NCI-H1048 (cell line): ENCODE measurements around the gene ITPA.

Experiments used
- DNase-seq: peaks from one replicate; lab custom pipeline; 2025; lab: John Stamatoyannopoulos, UW

The ITPA gene

GRCh38 chr20:3209257-3209945, at the start of gene ITPA:
Gene ITPA, plus strand, starts transcription at chr20:3209498. Its CDS starts 54 bp downstream, at chr20:3209552.
- peak; percentile 8 for DNase-seq

GRCh38 chr20:3160418-3160817, 48.9 kb upstream of the ITPA start:
- DNase-seq = no peak

- no peak for DNase-seq
Measured at GRCh38 chr20:3161316-3162079, 47.8 kb upstream of the ITPA start.

- DNase-seq = no peak
Measured at GRCh38 chr20:3162080-3162611, 47.2 kb upstream of the ITPA start.

GRCh38 chr20:3163099-3164042, 45.9 kb upstream of the ITPA start:
- DNase-seq = no peak

- no peak for DNase-seq
Measured at GRCh38 chr20:3164043-3164762, 45.1 kb upstream of the ITPA start.

- DNase-seq = no peak
Measured at GRCh38 chr20:3164763-3165410, 44.4 kb upstream of the ITPA start.

GRCh38 chr20:3165473-3166337, 43.6 kb upstream of the ITPA start:
- DNase-seq = no peak

GRCh38 chr20:3166338-3166912, 42.9 kb upstream of the ITPA start:
- no peak for DNase-seq

- no peak for DNase-seq
Measured at GRCh38 chr20:3166913-3167342, 42.4 kb upstream of the ITPA start.

GRCh38 chr20:3167738-3168078, 41.6 kb upstream of the ITPA start:
- no peak for DNase-seq

- no peak for DNase-seq
Measured at GRCh38 chr20:3168079-3168828, 41.0 kb upstream of the ITPA start.

GRCh38 chr20:3168829-3169590, 40.3 kb upstream of the ITPA start:
- DNase-seq = no peak

- no peak for DNase-seq
Measured at GRCh38 chr20:3171391-3172125, 37.7 kb upstream of the ITPA start.

- no peak for DNase-seq
Measured at GRCh38 chr20:3172126-3172932, 37.0 kb upstream of the ITPA start.

- peak; percentile 34 for DNase-seq
Measured at GRCh38 chr20:3172933-3173609, 36.2 kb upstream of the ITPA start, which contains the start of gene LZTS3. Gene LZTS3, minus strand, starts transcription at chr20:3173549. Its CDS starts 6,386 bp downstream, at chr20:3167163.
